ENCODE data around the gene EHHADH. TPM values are rescaled to one million over a fixed set of nuclear protein-coding genes. Genes with fewer than 3 reads are reported as not detected.
"Not testable (repeated sequence)": the region's sequence is repeated elsewhere in the genome, so short reads cannot be mapped to it uniquely, and the experiment has no call there.

Gene EHHADH
- total and polyA plus RNA-seq, 4 donors: 2.8 to 11.1 (median 6.3) TPM

- no peak overlapping the region for H3K27ac ChIP-seq (ENCODE audit: low read depth in 1 of 2, low read length in 1 of 2)
- ATAC-seq (ENCODE audit: insufficient read depth, low FRiP score): no peak
- TF ChIP-seq CTCF (IDR thresholded peaks at IDR 0.05; ENCODE audit: control extremely low read depth, extremely low read depth): no peak
- DNase-seq: no peak
- no peak overlapping the region for H3K4me3 ChIP-seq
- H3K4me1 ChIP-seq (ENCODE audit: control insufficient read depth in 5 of 5, insufficient read depth in 5 of 5, low read length in 5 of 5): no peaks in the 10 kb centered on the region
- H3K36me3 ChIP-seq (ENCODE audit: control insufficient read depth in 4 of 4, insufficient read depth in 4 of 4, low read length in 4 of 4): peaks cover 2 to 13% (median 8%) of the 10 kb centered on the region in 4 donors
- peaks cover 0 to 12% (median 0%) of the 10 kb centered on the region in 4 donors for H3K9me3 ChIP-seq (ENCODE audit: control insufficient read depth in 4 of 4, insufficient read depth in 3 of 4, low read length in 3 of 4)
- H3K27me3 ChIP-seq (ENCODE audit: control insufficient read depth in 3 of 3, insufficient read depth in 3 of 3, low read length in 2 of 3): no peaks in the 10 kb centered on the region
- no peak overlapping the region for H3K9ac ChIP-seq (ENCODE audit: insufficient read depth in 1 of 2, low read length in 2 of 2)
Measured at GRCh38 chr3:185236969-185237368, 16.9 kb downstream of the EHHADH start.

GRCh38 chr3:185233328-185233727, 20.5 kb downstream of the EHHADH start:
- TF ChIP-seq CTCF (IDR thresholded peaks at IDR 0.05; ENCODE audit: control extremely low read depth, extremely low read depth): no peak
- Histone ChIP-seq H3K27ac (ENCODE audit: low read depth in 1 of 2, low read length in 1 of 2) (no peak overlapping the region), H3K4me3 (no peak overlapping the region), H3K9ac (ENCODE audit: insufficient read depth in 1 of 2, low read length in 2 of 2) (no peak overlapping the region), H3K9me3 (ENCODE audit: control insufficient read depth in 4 of 4, insufficient read depth in 3 of 4, low read length in 3 of 4) (peaks cover 0 to 12% (median 0%) of the 10 kb centered on the region in 4 donors), H3K27me3 (ENCODE audit: control insufficient read depth in 3 of 3, insufficient read depth in 3 of 3, low read length in 2 of 3) (no peaks in the 10 kb centered on the region), H3K4me1 (ENCODE audit: control insufficient read depth in 5 of 5, insufficient read depth in 5 of 5, low read length in 5 of 5) (no peaks in the 10 kb centered on the region), H3K36me3 (ENCODE audit: control insufficient read depth in 4 of 4, insufficient read depth in 4 of 4, low read length in 4 of 4) (peaks cover 2 to 13% (median 8%) of the 10 kb centered on the region in 4 donors)
- DNase-seq (no peak), ATAC-seq (ENCODE audit: insufficient read depth, low FRiP score) (no peak)
- 96 to 100% methylated on average over 2 of the region's 2 CpGs for WGBS, 2 donors

GRCh38 chr3:185226526-185226925, 27.3 kb downstream of the EHHADH start:
- not testable (repeated sequence) for H3K36me3 ChIP-seq (ENCODE audit: control insufficient read depth in 4 of 4, insufficient read depth in 4 of 4, low read length in 4 of 4); H3K9me3 ChIP-seq (ENCODE audit: control insufficient read depth in 4 of 4, insufficient read depth in 3 of 4, low read length in 3 of 4); H3K4me3 ChIP-seq; H3K27me3 ChIP-seq (ENCODE audit: control insufficient read depth in 3 of 3, insufficient read depth in 3 of 3, low read length in 2 of 3); H3K4me1 ChIP-seq (ENCODE audit: control insufficient read depth in 5 of 5, insufficient read depth in 5 of 5, low read length in 5 of 5); H3K27ac ChIP-seq (ENCODE audit: low read depth in 1 of 2, low read length in 1 of 2); H3K9ac ChIP-seq (ENCODE audit: insufficient read depth in 1 of 2, low read length in 2 of 2); DNase-seq; ATAC-seq (ENCODE audit: insufficient read depth, low FRiP score)
- WGBS, 2 donors: 100% methylated on average over 1 of the region's 1 CpG

- peaks cover 2 to 5% (median 3%) of the 10 kb centered on the region in 4 donors for H3K36me3 ChIP-seq (ENCODE audit: control insufficient read depth in 4 of 4, insufficient read depth in 4 of 4, low read length in 4 of 4)
- H3K9ac ChIP-seq (ENCODE audit: insufficient read depth in 1 of 2, low read length in 2 of 2): no peak overlapping the region
- no peaks in the 10 kb centered on the region for H3K9me3 ChIP-seq (ENCODE audit: control insufficient read depth in 4 of 4, insufficient read depth in 3 of 4, low read length in 3 of 4)
- TF ChIP-seq CTCF (IDR thresholded peaks at IDR 0.05; ENCODE audit: control extremely low read depth, extremely low read depth): no peak
- no peaks in the 10 kb centered on the region for H3K4me1 ChIP-seq (ENCODE audit: control insufficient read depth in 5 of 5, insufficient read depth in 5 of 5, low read length in 5 of 5)
- no peak overlapping the region for H3K27ac ChIP-seq (ENCODE audit: low read depth in 1 of 2, low read length in 1 of 2)
- H3K27me3 ChIP-seq (ENCODE audit: control insufficient read depth in 3 of 3, insufficient read depth in 3 of 3, low read length in 2 of 3): no peaks in the 10 kb centered on the region
- DNase-seq: no peak
- no peak for ATAC-seq (ENCODE audit: insufficient read depth, low FRiP score)
- H3K4me3 ChIP-seq: no peak overlapping the region
Measured at GRCh38 chr3:185225523-185225922, 28.3 kb downstream of the EHHADH start.

All from lung (tissue), 12 donors.